HUDEP-2 (cell line): ENCODE measurements around the gene PDSS2.
A peak's percentile ranks its signal among the peaks of the same experiment; 100 is the strongest.
"Not testable (repeated sequence)": the region's sequence is repeated elsewhere in the genome, so short reads cannot be mapped to it uniquely, and the experiment has no call there.

ENCODE experiments used
- DNase-seq, 76 experiments: peaks; one replicate each; lab custom pipeline; 2025; ENCODE audit not compliant: unreplicated experiment in 76 of 76; lab: John Stamatoyannopoulos, UW

The PDSS2 gene

DNA sequence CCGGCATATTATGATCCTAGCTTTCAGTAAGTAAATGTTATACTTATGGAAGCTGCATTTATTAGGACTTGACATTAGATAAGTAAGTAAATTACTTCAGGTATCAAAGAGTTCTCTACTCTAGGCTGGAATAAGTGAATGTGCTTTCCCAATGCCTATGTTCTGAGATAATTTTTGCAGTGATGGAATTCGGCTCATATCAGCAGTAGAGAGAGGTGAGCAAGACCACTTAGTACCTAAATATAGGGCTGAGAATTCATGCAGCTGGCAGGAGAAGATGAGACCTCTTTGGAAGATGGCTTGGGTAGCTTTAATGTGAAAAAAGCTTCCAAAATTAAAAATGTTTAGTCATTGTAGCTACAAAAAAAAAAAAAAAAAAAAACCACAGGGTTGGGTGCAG is 330.8 kb downstream of the PDSS2 start:
- no peak for DNase-seq

- no peak for DNase-seq
These were observed 331.2 kb downstream of the PDSS2 start for GRCh38 chr6:107128175-107128574.

DNA sequence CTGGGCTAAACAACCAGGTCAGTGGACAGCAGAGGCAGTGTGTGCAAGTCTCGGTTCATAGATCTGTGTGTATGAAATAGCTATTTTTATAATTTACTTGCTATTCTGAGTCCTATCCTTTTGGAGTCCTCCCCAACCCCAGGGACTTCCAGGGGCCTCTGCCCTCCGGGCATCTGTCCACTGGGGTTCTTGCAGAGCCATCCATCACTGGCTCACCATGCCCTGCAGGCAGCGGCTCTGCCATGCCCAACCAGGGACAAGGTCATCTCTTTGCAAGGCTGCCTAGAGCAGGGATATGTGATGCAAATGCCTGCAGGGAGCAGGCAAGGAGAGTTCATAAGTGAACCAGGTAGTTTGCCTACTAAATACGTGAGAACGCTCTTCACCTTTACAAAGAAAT is 333.6 kb downstream of the PDSS2 start:
- DNase-seq: no peak

- peak in 1 of 76 experiments; percentile 16 for DNase-seq
These were observed 334.4 kb downstream of the PDSS2 start for GRCh38 chr6:107124934-107125348.

DNA sequence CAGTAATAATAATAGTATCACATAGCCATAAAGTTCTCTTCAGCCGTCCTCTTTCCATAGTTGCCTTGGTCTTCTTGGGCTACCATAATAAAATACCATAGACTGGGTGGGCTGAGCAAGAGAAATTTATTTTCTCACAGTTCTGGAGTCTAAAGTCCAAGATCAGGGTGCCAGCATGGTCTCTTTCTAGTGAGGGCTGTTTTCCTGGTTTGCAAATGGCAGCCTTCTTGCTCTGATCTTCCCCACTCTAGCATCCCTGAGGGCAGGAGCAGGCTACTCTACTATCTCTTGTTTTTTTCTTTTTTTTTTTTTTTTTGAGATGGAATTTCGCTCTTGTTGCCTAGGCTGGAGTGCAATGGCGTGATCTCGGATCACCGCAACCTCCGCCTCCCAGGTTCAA is 335.9 kb downstream of the PDSS2 start:
- DNase-seq: no peak

- no peak for DNase-seq
These were observed 336.6 kb downstream of the PDSS2 start for GRCh38 chr6:107122748-107123147.

GRCh38 chr6:107121964-107122495 is 337.3 kb downstream of the PDSS2 start:
- peak in 15 of 76 experiments; percentile 9 to 44 (median 23) for DNase-seq

- DNase-seq: no peak
These were observed 338.1 kb downstream of the PDSS2 start for GRCh38 chr6:107121266-107121665.

GRCh38 chr6:107120404-107120803 is 339.0 kb downstream of the PDSS2 start:
- DNase-seq: no peak

GRCh38 chr6:107118976-107119375 is 340.4 kb downstream of the PDSS2 start:
- DNase-seq: peak in 1 of 76 experiments; percentile 13

DNA sequence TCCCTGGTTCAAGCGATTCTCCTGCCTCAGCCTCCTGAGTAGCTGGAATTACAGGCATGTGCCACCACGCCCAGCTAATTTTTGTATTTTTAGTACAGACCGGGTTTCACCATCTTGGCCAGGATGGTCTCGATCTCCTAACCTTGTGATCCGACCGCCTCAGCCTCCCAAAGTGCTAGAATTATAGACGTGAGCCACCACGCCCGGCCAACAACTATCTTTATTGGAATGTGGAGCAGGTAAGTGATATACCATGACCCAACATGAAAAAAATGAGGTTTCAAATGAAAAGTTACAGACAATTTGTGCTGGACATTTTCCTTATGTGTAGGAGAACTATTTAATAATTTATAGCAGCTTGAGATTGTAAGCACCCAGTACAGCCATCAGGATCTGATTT is 340.8 kb downstream of the PDSS2 start:
- DNase-seq: not testable (repeated sequence)

DNA sequence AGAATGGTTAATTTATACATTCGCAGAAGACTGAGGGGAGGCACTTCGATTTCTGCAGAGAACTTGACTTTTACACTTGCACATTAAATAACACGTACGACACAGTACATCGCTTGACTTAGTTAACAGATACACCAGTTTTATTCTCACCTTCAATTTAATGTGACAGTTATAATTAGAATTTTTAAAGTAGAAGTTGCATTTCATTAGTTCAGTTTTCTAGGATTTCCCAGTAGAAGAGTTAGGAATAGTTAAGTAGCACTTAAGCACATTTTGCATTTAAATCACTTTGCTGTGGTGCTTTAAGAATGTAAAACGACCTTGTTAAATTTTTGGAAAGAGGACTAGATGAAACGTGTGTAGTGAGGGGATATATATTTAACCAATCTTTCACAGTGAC is 342.4 kb downstream of the PDSS2 start:
- no peak for DNase-seq

GRCh38 chr6:107116328-107116892 is 343.0 kb downstream of the PDSS2 start:
- peak in 62 of 76 experiments; percentile 14 to 79 (median 40) for DNase-seq

DNA sequence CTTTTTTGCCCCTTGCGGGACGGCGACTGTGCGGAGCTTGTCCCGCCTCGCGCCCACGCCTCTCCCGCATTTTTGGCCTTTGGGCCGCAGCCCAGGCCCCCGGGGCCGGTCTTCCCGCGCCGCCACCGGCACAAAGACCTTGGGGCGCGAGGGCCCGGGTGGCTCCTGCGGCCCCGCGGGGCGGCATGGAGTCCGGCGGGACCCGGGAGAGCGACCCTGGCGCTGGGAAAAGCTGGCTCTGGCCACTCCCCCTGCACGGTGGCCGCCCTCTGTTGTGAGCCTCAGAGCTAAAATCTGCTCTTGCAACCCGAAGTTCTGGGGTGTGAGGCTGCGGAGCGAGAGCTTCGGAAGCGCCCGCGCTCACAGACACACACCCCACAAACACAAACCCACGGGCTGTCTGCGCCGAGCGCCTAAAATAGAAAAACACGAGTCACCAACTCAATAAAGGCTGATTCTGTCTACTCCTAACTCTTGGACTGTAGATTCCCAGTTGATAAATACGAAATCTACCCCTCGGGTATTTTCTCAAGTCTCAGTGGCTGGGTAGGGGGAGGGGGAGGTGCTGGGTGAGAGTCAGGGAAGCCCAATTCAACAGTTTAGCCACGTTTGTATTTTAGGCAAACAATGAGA is 343.6 kb downstream of the PDSS2 start:
- DNase-seq: peak in 56 of 76 experiments; percentile 6 to 76 (median 52)

DNA sequence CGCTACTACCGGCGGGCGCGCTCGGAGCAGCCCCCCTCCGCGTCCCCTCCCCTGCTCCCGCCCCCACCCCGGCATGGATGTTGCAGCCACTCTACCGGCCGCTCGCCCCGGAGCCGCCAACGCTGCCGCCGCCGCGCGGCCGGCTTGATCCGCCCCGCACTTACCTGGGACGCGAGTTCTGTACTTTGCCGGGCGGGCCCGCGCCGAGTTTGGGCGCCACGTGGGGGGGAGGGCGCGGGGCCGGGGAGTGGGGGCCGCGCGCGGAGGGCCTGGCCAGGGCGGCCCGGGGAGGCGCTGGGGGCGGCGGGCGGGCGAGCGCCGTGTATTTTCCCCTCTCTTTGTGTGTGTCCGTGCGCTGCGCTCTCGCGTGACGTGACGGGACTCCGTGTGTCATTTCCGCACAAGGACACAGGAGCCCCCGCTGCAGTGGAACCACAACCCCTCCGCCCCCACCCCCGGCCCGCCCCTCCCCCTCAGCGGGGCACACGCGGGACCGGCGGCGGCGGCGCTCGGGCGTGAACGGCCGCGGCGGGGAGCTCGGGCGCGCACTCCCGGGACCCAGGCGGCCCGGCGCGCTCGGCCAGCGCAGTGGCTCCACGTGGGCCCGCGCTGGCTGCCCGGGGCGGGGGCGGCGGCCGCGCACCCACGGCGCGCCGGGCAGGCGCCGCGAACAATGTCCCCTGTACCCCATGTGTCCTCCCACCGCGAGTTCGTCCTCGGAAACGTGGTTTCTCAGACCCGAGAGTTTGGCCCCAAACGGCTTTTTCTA is 344.3 kb downstream of the PDSS2 start, which contains the start of gene BEND3:
Gene BEND3, minus strand, starts transcription at position 590 of the 769 bp plus-strand sequence. CDS start 16,230 bp downstream, outside the sequence.
- DNase-seq: peak in 36 of 76 experiments; percentile 12 to 70 (median 34)

- DNase-seq: peak in 74 of 76 experiments; percentile 27 to 94 (median 83)
These were observed 345.0 kb downstream of the PDSS2 start for GRCh38 chr6:107114213-107114925.

- peak in 5 of 76 experiments; percentile 5 to 26 (median 18) for DNase-seq
These were observed 349.2 kb downstream of the PDSS2 start for GRCh38 chr6:107110200-107110599.

GRCh38 chr6:107108201-107108890 is 351.0 kb downstream of the PDSS2 start:
- DNase-seq: no peak

- no peak for DNase-seq
These were observed 351.6 kb downstream of the PDSS2 start for GRCh38 chr6:107107791-107108190.

GRCh38 chr6:107106165-107106564 is 353.2 kb downstream of the PDSS2 start:
- DNase-seq: no peak
